Measurements from ENCODE around the gene SLC25A53.
"Not testable (repeated sequence)": the region's sequence is repeated elsewhere in the genome, so short reads cannot be mapped to it uniquely, and the experiment has no call there.

Gene SLC25A53

GRCh38 chrX:104113222-104113965, 43.4 kb downstream of the SLC25A53 start:
- no peaks in the 10 kb centered on the region for H3K9me3 Mint-ChIP-seq
- H3K27ac Mint-ChIP-seq = peak overlapping the region; percentile 56
- peaks cover 10% of the 10 kb centered on the region for H3K4me1 Mint-ChIP-seq (ENCODE audit: low read depth)
- H3K27me3 Mint-ChIP-seq = peaks cover 41% of the 10 kb centered on the region
- H3K36me3 Mint-ChIP-seq (ENCODE audit: low read depth) = no peaks in the 10 kb centered on the region
- intact Hi-C loops (cut with micrococcal nuclease) = no loop called here
- peak overlapping the region; percentile 86 for H3K4me3 Mint-ChIP-seq

GRCh38 chrX:104112326-104112951, 44.4 kb downstream of the SLC25A53 start, which contains the start of gene ZCCHC18:
Gene ZCCHC18, plus strand, starts transcription at chrX:104112523. Its CDS starts 1,589 bp downstream, at chrX:104114112.
- Mint-ChIP-seq H3K36me3 (ENCODE audit: low read depth) (no peaks in the 10 kb centered on the region), H3K4me1 (ENCODE audit: low read depth) (peaks cover 10% of the 10 kb centered on the region), H3K4me3 (peak within 1 kb of the TSS; percentile 86), H3K27ac (peak within 1 kb of the TSS; percentile 56), H3K9me3 (no peaks in the 10 kb centered on the region), H3K27me3 (peaks cover 41% of the 10 kb centered on the region)
- intact Hi-C loops (cut with micrococcal nuclease) = no loop called here

- H3K9me3 Mint-ChIP-seq; intact Hi-C loops (cut with micrococcal nuclease); H3K36me3 Mint-ChIP-seq (ENCODE audit: low read depth); H3K27ac Mint-ChIP-seq; H3K4me3 Mint-ChIP-seq: not testable (repeated sequence)
- Mint-ChIP-seq H3K27me3 (peaks cover 40% of the 10 kb centered on the region), H3K4me1 (ENCODE audit: low read depth) (peaks cover 10% of the 10 kb centered on the region)
These were observed 46.1 kb downstream of the SLC25A53 start for GRCh38 chrX:104110491-104111240.

GRCh38 chrX:104108955-104109354, 47.9 kb downstream of the SLC25A53 start:
- intact Hi-C loops (cut with micrococcal nuclease) = no loop called here
- Mint-ChIP-seq H3K27ac (no peak overlapping the region), H3K4me1 (ENCODE audit: low read depth) (peaks cover 10% of the 10 kb centered on the region), H3K27me3 (peaks cover 35% of the 10 kb centered on the region), H3K4me3 (no peak overlapping the region), H3K9me3 (no peaks in the 10 kb centered on the region), H3K36me3 (ENCODE audit: low read depth) (no peaks in the 10 kb centered on the region)

- H3K27ac Mint-ChIP-seq = no peak overlapping the region
- intact Hi-C loops (cut with micrococcal nuclease) = no loop called here
- peaks cover 12% of the 10 kb centered on the region for H3K27me3 Mint-ChIP-seq
- no peaks in the 10 kb centered on the region for H3K36me3 Mint-ChIP-seq (ENCODE audit: low read depth)
- H3K4me3 Mint-ChIP-seq = no peak overlapping the region
- no peaks in the 10 kb centered on the region for H3K4me1 Mint-ChIP-seq (ENCODE audit: low read depth)
- no peaks in the 10 kb centered on the region for H3K9me3 Mint-ChIP-seq
These were observed 51.2 kb downstream of the SLC25A53 start for GRCh38 chrX:104105330-104106262.

GRCh38 chrX:104104676-104105075, 52.1 kb downstream of the SLC25A53 start:
- no peaks in the 10 kb centered on the region for H3K9me3 Mint-ChIP-seq
- no peak overlapping the region for H3K4me3 Mint-ChIP-seq
- intact Hi-C loops (cut with micrococcal nuclease) = no loop called here
- H3K4me1 Mint-ChIP-seq (ENCODE audit: low read depth) = no peaks in the 10 kb centered on the region
- H3K27ac Mint-ChIP-seq = no peak overlapping the region
- H3K36me3 Mint-ChIP-seq (ENCODE audit: low read depth) = no peaks in the 10 kb centered on the region
- H3K27me3 Mint-ChIP-seq = peaks cover 7% of the 10 kb centered on the region

GRCh38 chrX:104098919-104099318, 57.9 kb downstream of the SLC25A53 start:
- H3K27me3 Mint-ChIP-seq = peaks cover 6% of the 10 kb centered on the region
- no peak overlapping the region for H3K27ac Mint-ChIP-seq
- intact Hi-C loops (cut with micrococcal nuclease) = loop anchor here (2.0 kb wide), 1 partner anchor 38 kb away; no protein-coding TSS in a partner anchor

GRCh38 chrX:104098151-104098808, 58.5 kb downstream of the SLC25A53 start:
- no peak overlapping the region for H3K4me3 Mint-ChIP-seq
- intact Hi-C loops (cut with micrococcal nuclease) = loop anchor here (2.0 kb wide), 1 partner anchor 39 kb away; no protein-coding TSS in a partner anchor
- H3K27ac Mint-ChIP-seq = no peak overlapping the region
- no peaks in the 10 kb centered on the region for H3K4me1 Mint-ChIP-seq (ENCODE audit: low read depth)
- peaks cover 6% of the 10 kb centered on the region for H3K27me3 Mint-ChIP-seq
- H3K36me3 Mint-ChIP-seq (ENCODE audit: low read depth) = no peaks in the 10 kb centered on the region
- H3K9me3 Mint-ChIP-seq = no peaks in the 10 kb centered on the region

More at GRCh38 chrX:104098919-104099318, 57.9 kb downstream of the SLC25A53 start:
- Mint-ChIP-seq H3K4me1 (ENCODE audit: low read depth) (no peaks in the 10 kb centered on the region), H3K4me3 (no peak overlapping the region), H3K36me3 (ENCODE audit: low read depth) (no peaks in the 10 kb centered on the region), H3K9me3 (no peaks in the 10 kb centered on the region)

GRCh38 chrX:104085919-104086318, 70.9 kb downstream of the SLC25A53 start:
- Mint-ChIP-seq H3K9me3 (no peaks in the 10 kb centered on the region), H3K4me3 (no peak overlapping the region), H3K4me1 (ENCODE audit: low read depth) (no peaks in the 10 kb centered on the region), H3K27me3 (no peaks in the 10 kb centered on the region), H3K36me3 (ENCODE audit: low read depth) (no peaks in the 10 kb centered on the region), H3K27ac (no peak overlapping the region)
- intact Hi-C loops (cut with micrococcal nuclease) = no loop called here

- no peak overlapping the region for H3K4me3 Mint-ChIP-seq
- no peaks in the 10 kb centered on the region for H3K27me3 Mint-ChIP-seq
- no peaks in the 10 kb centered on the region for H3K36me3 Mint-ChIP-seq (ENCODE audit: low read depth)
- H3K27ac Mint-ChIP-seq = no peak overlapping the region
- no peaks in the 10 kb centered on the region for H3K4me1 Mint-ChIP-seq (ENCODE audit: low read depth)
- no peaks in the 10 kb centered on the region for H3K9me3 Mint-ChIP-seq
- intact Hi-C loops (cut with micrococcal nuclease) = no loop called here
These were observed 71.3 kb downstream of the SLC25A53 start for GRCh38 chrX:104085477-104085876.

GRCh38 chrX:104084534-104085277, 72.1 kb downstream of the SLC25A53 start:
- H3K9me3 Mint-ChIP-seq = no peaks in the 10 kb centered on the region
- no peaks in the 10 kb centered on the region for H3K4me1 Mint-ChIP-seq (ENCODE audit: low read depth)
- no peak overlapping the region for H3K4me3 Mint-ChIP-seq
- no peaks in the 10 kb centered on the region for H3K27me3 Mint-ChIP-seq
- intact Hi-C loops (cut with micrococcal nuclease) = no loop called here
- no peaks in the 10 kb centered on the region for H3K36me3 Mint-ChIP-seq (ENCODE audit: low read depth)
- no peak overlapping the region for H3K27ac Mint-ChIP-seq

- Mint-ChIP-seq H3K9me3 (no peaks in the 10 kb centered on the region), H3K4me1 (ENCODE audit: low read depth) (no peaks in the 10 kb centered on the region), H3K27ac (no peak overlapping the region), H3K4me3 (no peak overlapping the region), H3K27me3 (no peaks in the 10 kb centered on the region), H3K36me3 (ENCODE audit: low read depth) (no peaks in the 10 kb centered on the region)
- intact Hi-C loops (cut with micrococcal nuclease) = no loop called here
These were observed 72.7 kb downstream of the SLC25A53 start for GRCh38 chrX:104084063-104084462.
